Mammary epithelial cell (primary cell): ENCODE results near the gene SYT15.
"Not testable (repeated sequence)": the region's sequence is repeated elsewhere in the genome, so short reads cannot be mapped to it uniquely, and the experiment has no call there.

Experiments used
- CTCF ChIP-seq, 2 donors: IDR thresholded peaks in 1 of 2; conservative IDR thresholded peaks in 1 of 2; 2 replicates each; pipeline ENCODE4 v1.5.1; 2011 to 2012; ENCODE audit warnings: inconsistent platforms in 2 of 2, low read length in 2 of 2, mild to moderate bottlenecking in 2 of 2, control low read depth in 1 of 2, low read depth in 1 of 2; ENCODE audit not compliant: insufficient read depth in 1 of 2; ENCODE audit errors: extremely low read depth in 1 of 2
- EZH2 ChIP-seq: IDR thresholded peaks from 2 replicates; pipeline ENCODE4 v1.6.1; 2012; ENCODE audit warnings: low read length, inconsistent platforms, borderline replicate concordance

GRCh38 chr10:46577624-46578473 is 1.1 kb upstream of the SYT15 start:
- TF ChIP-seq CTCF (conservative IDR thresholded peaks at IDR 0.05 in 1 of 2, IDR thresholded peaks at IDR 0.05 in 1 of 2; ENCODE audit: extremely low read depth in 1 of 2, insufficient read depth in 1 of 2, low read depth in 1 of 2, low read length in 2 of 2); EZH2: not testable (repeated sequence)
